Liver (tissue), 9 donors: ENCODE measurements around the gene MARCHF10. TPM values are rescaled to one million over a fixed set of nuclear protein-coding genes. Genes with fewer than 3 reads are reported as not detected.
"Not testable (repeated sequence)": the region's sequence is repeated elsewhere in the genome, so short reads cannot be mapped to it uniquely, and the experiment has no call there.

ENCODE experiments used
- DNase-seq: peaks from one replicate; pipeline ENCODE4 v3.0.0-alpha.2; 2017; ENCODE audit warnings: low spot score
- H3K27ac ChIP-seq, 2 donors: one replicate each; pipeline ENCODE4 v1.7.0; 2013; ENCODE audit warnings: inconsistent platforms in 2 of 2, low read length in 2 of 2, control low read depth in 1 of 2, low read depth in 1 of 2, mild to moderate bottlenecking in 1 of 2
- H3K27me3 ChIP-seq, 4 donors: one replicate each; pipeline versions ENCODE4 v1.6.1 to v1.7.0; 2013; ENCODE audit warnings: low read length in 3 of 4, inconsistent platforms in 1 of 4, mild to moderate bottlenecking in 1 of 4, moderate library complexity in 1 of 4; ENCODE audit not compliant: control insufficient read depth in 4 of 4, insufficient read depth in 4 of 4
- H3K36me3 ChIP-seq, 4 donors: one replicate each; pipeline versions ENCODE4 v1.6.1 to v1.7.0; 2013; ENCODE audit warnings: low read length in 3 of 4, mild to moderate bottlenecking in 3 of 4, low read depth in 1 of 4, moderate library complexity in 1 of 4; ENCODE audit not compliant: control insufficient read depth in 4 of 4, insufficient read depth in 3 of 4
- H3K4me1 ChIP-seq, 4 donors: one replicate each; pipeline versions ENCODE4 v1.6.1 to v1.7.0; 2013; ENCODE audit warnings: low read length in 3 of 4, mild to moderate bottlenecking in 3 of 4, moderate library complexity in 1 of 4; ENCODE audit not compliant: control insufficient read depth in 4 of 4, insufficient read depth in 4 of 4
- H3K4me3 ChIP-seq, 3 donors: one replicate each; pipeline versions ENCODE4 v1.6.1 to v1.7.0; 2013; ENCODE audit warnings: low read length in 3 of 3, control low read depth in 1 of 3, low read depth in 1 of 3, mild to moderate bottlenecking in 1 of 3
- H3K9ac ChIP-seq, 2 donors: one replicate each; pipeline ENCODE4 v1.7.0; 2013; ENCODE audit warnings: low read length in 2 of 2, mild to moderate bottlenecking in 2 of 2, moderate library complexity in 2 of 2, control low read depth in 1 of 2, low read depth in 1 of 2
- H3K9me3 ChIP-seq, 4 donors: one replicate each; pipeline versions ENCODE4 v1.6.1 to v1.7.0; 2013; ENCODE audit warnings: low read length in 3 of 4; ENCODE audit not compliant: control insufficient read depth in 4 of 4
- CTCF ChIP-seq: fragments of 150-350 bp; IDR thresholded peaks from 2 replicates; pipeline ENCODE4 v1.5.1; 2017; ENCODE audit warnings: improper control_type of control experiment, low read depth, low read length; ENCODE audit not compliant: missing input control
- EGR1 ChIP-seq, 2 donors: IDR thresholded peaks; 2 replicates each; pipeline ENCODE4 v1.6.1; 2016 to 2018; ENCODE audit warnings: antibody characterized with exemption in 2 of 2, low read depth in 2 of 2
- FOXA1 ChIP-seq: IDR thresholded peaks from 2 replicates; pipeline ENCODE4 v1.6.1; 2016; ENCODE audit warnings: antibody characterized with exemption
- FOXA2 ChIP-seq: IDR thresholded peaks from 2 replicates; pipeline ENCODE4 v1.6.1; 2016; ENCODE audit warnings: antibody characterized with exemption
- HNF4A ChIP-seq, 2 donors: conservative IDR thresholded peaks; 2 replicates each; pipeline ENCODE4 v1.6.1; 2016; ENCODE audit warnings: antibody characterized with exemption in 2 of 2, mild to moderate bottlenecking in 2 of 2
- HNF4G ChIP-seq: IDR thresholded peaks from 2 replicates; pipeline ENCODE4 v1.6.1; 2016; ENCODE audit warnings: antibody characterized with exemption
- JUND ChIP-seq, 2 donors: IDR thresholded peaks; 2 replicates each; pipeline ENCODE4 v1.6.1; 2016; ENCODE audit warnings: antibody characterized with exemption in 2 of 2
- NR2F2 ChIP-seq: IDR thresholded peaks from 2 replicates; pipeline ENCODE4 v1.6.1; 2016; ENCODE audit warnings: antibody characterized with exemption
- RAD21 ChIP-seq, 2 donors: IDR thresholded peaks; 2 replicates each; pipeline ENCODE4 v1.6.1; 2016; ENCODE audit warnings: antibody characterized with exemption in 2 of 2, mild to moderate bottlenecking in 2 of 2
- SP1 ChIP-seq: IDR thresholded peaks from 2 replicates; pipeline ENCODE4 v1.6.1; 2018; ENCODE audit warnings: antibody characterized with exemption, mild to moderate bottlenecking
- TAF1 ChIP-seq: conservative IDR thresholded peaks from 2 replicates; pipeline ENCODE4 v1.6.1; 2016; ENCODE audit warnings: antibody characterized with exemption, mild to moderate bottlenecking
- YY1 ChIP-seq: IDR thresholded peaks from 2 replicates; pipeline ENCODE4 v1.6.1; 2016; ENCODE audit warnings: antibody characterized with exemption, mild to moderate bottlenecking
- WGBS: extraction: QIAGEN DNeasy Blood & Tissue Kit; methylation state at CpG from one replicate; pipeline ENCODE4 v1.1.7; 2013; 5-methylcytosine and 5-hydroxymethylcytosine counted together
- polyA plus RNA-seq, 2 donors: library from polyadenylated mRNA; stranded (reverse) in 1 of 2; unstranded in 1 of 2; fragments of 200-250 nt in 1 of 2; fragments of >200 nt in 1 of 2; fragmentation: Nextera tagmentation in 1 of 2; extraction: Ambion mirVana in 1 of 2; gene quantifications; one replicate each; pipeline versions ENCODE4 v1.2.1 to v1.2.3, GENCODE V29; 2013 to 2015
- total RNA-seq, 2 donors: library from RNA; depleted of rRNA; stranded (reverse); fragments of >200 nt; gene quantifications; one replicate each; pipeline ENCODE4 v1.2.3, GENCODE V29; 2014
- TF ChIP-seq, protein P1 (sequence below): IDR thresholded peaks from 2 replicates; pipeline ENCODE4 v1.6.1; 2016; ENCODE audit warnings: antibody characterized with exemption, mild to moderate bottlenecking
- TF ChIP-seq, protein P2 (sequence below): IDR thresholded peaks from 2 replicates; pipeline ENCODE4 v1.6.1; 2016; ENCODE audit warnings: antibody characterized with exemption
- donor health status: healthy.
- donor health status: healthy.
- donor health status: healthy.
- donor health status: healthy.
- donor health status: healthy.

The MARCHF10 gene
- total and polyA plus RNA-seq, 4 donors, result not detected

DNA sequence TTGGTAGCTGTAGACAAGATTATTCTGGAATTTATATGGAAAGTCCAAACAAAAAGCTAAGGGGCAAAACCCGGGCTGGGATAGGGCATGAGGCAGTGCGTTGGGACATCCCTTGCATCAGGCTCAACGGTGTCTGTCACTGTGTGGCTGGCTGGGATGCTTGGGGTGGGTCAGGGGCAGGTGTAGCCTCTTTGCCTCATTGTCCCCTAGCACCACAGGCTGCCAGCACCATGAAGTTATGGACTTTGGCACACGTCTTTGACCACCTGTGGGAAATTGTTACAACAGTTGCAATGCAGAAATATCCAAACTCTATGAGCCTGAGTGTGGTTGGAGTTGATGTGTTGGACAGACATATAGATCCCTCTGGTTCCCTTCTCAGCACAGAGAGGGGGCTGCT is 32.8 kb upstream of the MARCHF10 start:
- Histone ChIP-seq H3K27me3 (no peaks in the 10 kb centered on the region), H3K4me1 (no peaks in the 10 kb centered on the region), H3K4me3 (no peak overlapping the region), H3K9ac (no peak overlapping the region), H3K9me3 (peaks cover 0 to 3% (median 0%) of the 10 kb centered on the region in 4 donors), H3K27ac (no peak overlapping the region), H3K36me3 (no peaks in the 10 kb centered on the region)
- 78% methylated on average over 4 of the region's 4 CpGs for WGBS
- TF ChIP-seq CTCF, result no peak
- no peak for TF ChIP-seq FOXA2
- no peak for TF ChIP-seq TAF1
- no peak for TF ChIP-seq YY1
- TF ChIP-seq, protein P1, sequence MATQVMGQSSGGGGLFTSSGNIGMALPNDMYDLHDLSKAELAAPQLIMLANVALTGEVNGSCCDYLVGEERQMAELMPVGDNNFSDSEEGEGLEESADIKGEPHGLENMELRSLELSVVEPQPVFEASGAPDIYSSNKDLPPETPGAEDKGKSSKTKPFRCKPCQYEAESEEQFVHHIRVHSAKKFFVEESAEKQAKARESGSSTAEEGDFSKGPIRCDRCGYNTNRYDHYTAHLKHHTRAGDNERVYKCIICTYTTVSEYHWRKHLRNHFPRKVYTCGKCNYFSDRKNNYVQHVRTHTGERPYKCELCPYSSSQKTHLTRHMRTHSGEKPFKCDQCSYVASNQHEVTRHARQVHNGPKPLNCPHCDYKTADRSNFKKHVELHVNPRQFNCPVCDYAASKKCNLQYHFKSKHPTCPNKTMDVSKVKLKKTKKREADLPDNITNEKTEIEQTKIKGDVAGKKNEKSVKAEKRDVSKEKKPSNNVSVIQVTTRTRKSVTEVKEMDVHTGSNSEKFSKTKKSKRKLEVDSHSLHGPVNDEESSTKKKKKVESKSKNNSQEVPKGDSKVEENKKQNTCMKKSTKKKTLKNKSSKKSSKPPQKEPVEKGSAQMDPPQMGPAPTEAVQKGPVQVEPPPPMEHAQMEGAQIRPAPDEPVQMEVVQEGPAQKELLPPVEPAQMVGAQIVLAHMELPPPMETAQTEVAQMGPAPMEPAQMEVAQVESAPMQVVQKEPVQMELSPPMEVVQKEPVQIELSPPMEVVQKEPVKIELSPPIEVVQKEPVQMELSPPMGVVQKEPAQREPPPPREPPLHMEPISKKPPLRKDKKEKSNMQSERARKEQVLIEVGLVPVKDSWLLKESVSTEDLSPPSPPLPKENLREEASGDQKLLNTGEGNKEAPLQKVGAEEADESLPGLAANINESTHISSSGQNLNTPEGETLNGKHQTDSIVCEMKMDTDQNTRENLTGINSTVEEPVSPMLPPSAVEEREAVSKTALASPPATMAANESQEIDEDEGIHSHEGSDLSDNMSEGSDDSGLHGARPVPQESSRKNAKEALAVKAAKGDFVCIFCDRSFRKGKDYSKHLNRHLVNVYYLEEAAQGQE, result no peak
- no peak for TF ChIP-seq SP1
- TF ChIP-seq NR2F2, result no peak
- TF ChIP-seq FOXA1, result no peak
- no peak for TF ChIP-seq RAD21 (IDR thresholded peaks at IDR 0.05)
- TF ChIP-seq, protein P2, sequence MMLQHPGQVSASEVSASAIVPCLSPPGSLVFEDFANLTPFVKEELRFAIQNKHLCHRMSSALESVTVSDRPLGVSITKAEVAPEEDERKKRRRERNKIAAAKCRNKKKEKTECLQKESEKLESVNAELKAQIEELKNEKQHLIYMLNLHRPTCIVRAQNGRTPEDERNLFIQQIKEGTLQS, result no peak
- no peak for TF ChIP-seq EGR1 (IDR thresholded peaks at IDR 0.05; ENCODE audit: low read depth in 2 of 2)
- no peak for TF ChIP-seq JUND (IDR thresholded peaks at IDR 0.05)
- TF ChIP-seq HNF4G, result no peak
- TF ChIP-seq HNF4A (conservative IDR thresholded peaks at IDR 0.05), result no peak
- no peak for DNase-seq

- not testable (repeated sequence) for H3K27me3 ChIP-seq, DNase-seq, H3K4me1 ChIP-seq, H3K9me3 ChIP-seq, H3K9ac ChIP-seq, H3K4me3 ChIP-seq, H3K36me3 ChIP-seq, H3K27ac ChIP-seq
- WGBS, result 93% methylated on average over 4 of the region's 4 CpGs
Observed at GRCh38 chr17:62833816-62834215, 25.7 kb upstream of the MARCHF10 start.

DNA sequence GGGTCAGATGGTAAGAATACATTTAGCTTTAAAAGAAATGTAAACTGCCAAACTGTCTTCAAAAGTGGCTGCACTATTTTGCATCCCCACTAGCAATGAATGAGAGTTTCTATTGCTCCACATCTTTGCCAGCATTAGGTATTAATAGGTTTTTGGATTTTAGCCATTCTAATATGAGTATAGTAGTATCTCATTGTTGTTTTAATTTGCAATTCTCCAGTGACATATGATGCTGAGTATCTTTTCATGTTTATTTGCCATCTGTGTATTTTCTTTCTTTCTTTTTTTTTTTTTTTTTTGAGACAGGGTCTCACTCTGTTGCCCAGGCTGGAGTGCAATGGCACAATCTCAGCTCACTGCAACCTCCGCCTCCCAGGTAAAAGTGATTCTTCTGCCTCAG is 24.3 kb upstream of the MARCHF10 start:
- Histone ChIP-seq H3K36me3 (no peaks in the 10 kb centered on the region), H3K4me3 (no peak overlapping the region), H3K9me3 (no peaks in the 10 kb centered on the region), H3K27me3 (peaks cover 0 to 2% (median 0%) of the 10 kb centered on the region in 4 donors), H3K4me1 (no peaks in the 10 kb centered on the region), H3K9ac (no peak overlapping the region), H3K27ac (no peak overlapping the region)
- DNase-seq, result no peak
- TF ChIP-seq HNF4G (no peak), CTCF (no peak), HNF4A (conservative IDR thresholded peaks at IDR 0.05) (no peak), NR2F2 (no peak)
- 94% methylated on average over 1 of the region's 1 CpG for WGBS

- H3K9ac ChIP-seq, H3K4me1 ChIP-seq, H3K27me3 ChIP-seq, H3K9me3 ChIP-seq, DNase-seq, H3K4me3 ChIP-seq, H3K36me3 ChIP-seq, H3K27ac ChIP-seq: not testable (repeated sequence)
- WGBS, result 73% methylated on average over 6 of the region's 6 CpGs
Observed at GRCh38 chr17:62831066-62831465, 23.0 kb upstream of the MARCHF10 start.
